SK-N-SH treated with all-trans-retinoic acid at 6 μM for 48 hours (cell line): ENCODE results near the gene RNF144B.

ENCODE experiments used
- ATAC-seq: fragments of 200-7000 bp; cut with Tn5 transposase; 3 replicates; pipeline ENCODE4 v1.9.1; 2020; ENCODE audit warnings: mild to moderate bottlenecking, moderate library complexity
- ARNTL ChIP-seq: fragments of 450-650 bp; formaldehyde crosslinking; IDR thresholded peaks from 2 replicates; pipeline ENCODE4 v1.5.0; 2020; ENCODE audit warnings: low read depth, mild to moderate bottlenecking, moderate library complexity, borderline replicate concordance
- BACH2 ChIP-seq: fragments of 250-450 bp; sonication (Bioruptor Pico); IDR thresholded peaks from 2 replicates; pipeline ENCODE4 v1.9.0; 2021; ENCODE audit warnings: mild to moderate bottlenecking, borderline replicate concordance
- CREB5 ChIP-seq: fragments of 250-450 bp; sonication (Bioruptor Pico); IDR thresholded peaks from 2 replicates; pipeline ENCODE4 v1.5.1; 2020; ENCODE audit warnings: low read depth, mild to moderate bottlenecking, moderate library complexity
- CSRNP3 ChIP-seq: fragments of 250-450 bp; sonication (Bioruptor Pico); IDR thresholded peaks from 2 replicates; pipeline ENCODE4 v1.5.1; 2021; ENCODE audit warnings: mild to moderate bottlenecking, moderate library complexity
- ESRRG ChIP-seq: fragments of 250-450 bp; sonication (Bioruptor Pico); IDR thresholded peaks from 2 replicates; pipeline ENCODE4 v1.6.1; 2021; ENCODE audit warnings: mild to moderate bottlenecking
- GLIS3 ChIP-seq: fragments of 250-450 bp; sonication (Bioruptor Pico); IDR thresholded peaks from 2 replicates; pipeline ENCODE4 v1.5.0; 2020; ENCODE audit warnings: mild to moderate bottlenecking, moderate library complexity
- ISL1 ChIP-seq: fragments of 250-450 bp; sonication (Bioruptor Pico); IDR thresholded peaks from 2 replicates; pipeline ENCODE4 v2.1.2; 2022; ENCODE audit warnings: mild to moderate bottlenecking, moderate library complexity
- OSR1 ChIP-seq: fragments of 250-450 bp; sonication (Bioruptor Pico); IDR thresholded peaks from 2 replicates; pipeline ENCODE4 v1.8.0; 2022; ENCODE audit warnings: moderate library complexity, mild to moderate bottlenecking, inconsistent platforms
- PATZ1 ChIP-seq: fragments of 250-450 bp; sonication (Bioruptor Pico); IDR thresholded peaks from 2 replicates; pipeline ENCODE4 v1.8.0; 2020; ENCODE audit warnings: mild to moderate bottlenecking, moderate library complexity, borderline replicate concordance
- POU6F1 ChIP-seq: fragments of 250-450 bp; sonication (Bioruptor Pico); IDR thresholded peaks from 2 replicates; pipeline ENCODE4 v1.8.0; 2021; ENCODE audit warnings: low read depth, mild to moderate bottlenecking, moderate library complexity, borderline replicate concordance
- RARB ChIP-seq: fragments of 250-450 bp; sonication (Bioruptor Pico); IDR thresholded peaks from 2 replicates; pipeline ENCODE4 v1.8.0; 2021; ENCODE audit warnings: mild to moderate bottlenecking, moderate library complexity
- SNAI2 ChIP-seq: fragments of 250-450 bp; sonication (Bioruptor Pico); IDR thresholded peaks from 2 replicates; pipeline ENCODE4 v1.5.0; 2020; ENCODE audit warnings: mild to moderate bottlenecking, moderate library complexity
- TCF4 ChIP-seq: fragments of 250-450 bp; sonication (Bioruptor Pico); IDR thresholded peaks from 2 replicates; pipeline ENCODE4 v1.8.0; 2021; ENCODE audit warnings: mild to moderate bottlenecking, moderate library complexity, borderline replicate concordance
- TOX ChIP-seq: fragments of 250-450 bp; sonication (Bioruptor Pico); IDR thresholded peaks from 2 replicates; pipeline ENCODE4 v1.8.0; 2021; ENCODE audit warnings: mild to moderate bottlenecking, moderate library complexity, borderline replicate concordance
- ZC3H10 ChIP-seq: fragments of 250-450 bp; sonication (Bioruptor Pico); IDR thresholded peaks from 2 replicates; pipeline ENCODE4 v1.5.1; 2021; ENCODE audit warnings: mild to moderate bottlenecking, moderate library complexity
- ZFP3 ChIP-seq: fragments of 250-450 bp; sonication (Bioruptor Pico); IDR thresholded peaks from 2 replicates; pipeline ENCODE4 v1.5.0; 2020; ENCODE audit warnings: mild to moderate bottlenecking, moderate library complexity
- ZFP30 ChIP-seq: fragments of 450-650 bp; formaldehyde crosslinking; IDR thresholded peaks from 2 replicates; pipeline ENCODE4 v1.5.0; 2022; ENCODE audit warnings: mild to moderate bottlenecking, moderate library complexity
- ZNF565 ChIP-seq: fragments of 450-650 bp; formaldehyde crosslinking; conservative IDR thresholded peaks from 2 replicates; pipeline ENCODE4 v1.5.0; 2020; ENCODE audit warnings: low read depth, mild to moderate bottlenecking, moderate library complexity
- ZNF70 ChIP-seq: fragments of 450-650 bp; formaldehyde crosslinking; IDR thresholded peaks from 2 replicates; pipeline ENCODE4 v1.5.0; 2020; ENCODE audit warnings: mild to moderate bottlenecking, moderate library complexity
- ZNF8 ChIP-seq: fragments of 450-650 bp; formaldehyde crosslinking; IDR thresholded peaks from 2 replicates; pipeline ENCODE4 v1.5.0; 2020; ENCODE audit warnings: mild to moderate bottlenecking, moderate library complexity

Gene RNF144B

GRCh38 chr6:18432619-18433018, 45.5 kb downstream of the RNF144B start:
- no peak for ATAC-seq
- no peak for TF ChIP-seq GLIS3

DNA sequence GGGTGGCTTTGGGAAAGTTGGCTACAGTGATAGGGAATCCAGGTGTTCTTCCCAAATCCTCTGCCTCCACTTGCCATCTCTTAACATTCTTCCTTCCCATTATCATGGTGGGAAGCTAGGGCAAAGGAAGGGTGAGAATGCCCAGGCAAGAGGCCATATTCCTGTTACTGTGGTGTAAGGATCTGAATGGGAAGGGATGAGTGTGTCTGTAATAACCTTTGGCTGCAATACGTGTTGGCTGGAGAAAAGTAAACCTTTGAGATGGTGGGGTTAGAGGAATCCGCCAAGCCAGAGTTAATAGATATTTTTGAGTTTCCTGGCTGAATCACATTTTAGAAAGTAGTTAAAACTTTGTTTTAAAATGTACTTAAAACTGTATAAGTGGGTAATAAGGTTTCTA, 45.9 kb downstream of the RNF144B start:
- TF ChIP-seq CSRNP3 (CRISPR knock-in tag) (no peak), ZNF565 (CRISPR knock-in tag) (no peak), OSR1 (CRISPR knock-in tag) (no peak), ZNF70 (CRISPR knock-in tag) (no peak), ARNTL (CRISPR knock-in tag) (no peak), ZNF8 (CRISPR knock-in tag) (no peak), ZC3H10 (CRISPR knock-in tag) (no peak), POU6F1 (CRISPR knock-in tag) (no peak), BACH2 (CRISPR knock-in tag) (no peak), PATZ1 (CRISPR knock-in tag) (no peak), RARB (CRISPR knock-in tag) (no peak), ISL1 (CRISPR knock-in tag) (no peak), ESRRG (no peak), ZFP3 (CRISPR knock-in tag) (no peak), SNAI2 (no peak), GLIS3 (no peak), ZFP30 (CRISPR knock-in tag) (no peak), TCF4 (CRISPR knock-in tag) (no peak), TOX (no peak)
- no peak for ATAC-seq

- TF ChIP-seq CREB5 (CRISPR knock-in tag) (no peak), ZC3H10 (CRISPR knock-in tag) (no peak), OSR1 (CRISPR knock-in tag) (no peak), TCF4 (CRISPR knock-in tag) (no peak), ARNTL (CRISPR knock-in tag) (no peak), CSRNP3 (CRISPR knock-in tag) (no peak), TOX (no peak)
- no peak for ATAC-seq
Observed at GRCh38 chr6:18436341-18436740, 49.2 kb downstream of the RNF144B start.

DNA sequence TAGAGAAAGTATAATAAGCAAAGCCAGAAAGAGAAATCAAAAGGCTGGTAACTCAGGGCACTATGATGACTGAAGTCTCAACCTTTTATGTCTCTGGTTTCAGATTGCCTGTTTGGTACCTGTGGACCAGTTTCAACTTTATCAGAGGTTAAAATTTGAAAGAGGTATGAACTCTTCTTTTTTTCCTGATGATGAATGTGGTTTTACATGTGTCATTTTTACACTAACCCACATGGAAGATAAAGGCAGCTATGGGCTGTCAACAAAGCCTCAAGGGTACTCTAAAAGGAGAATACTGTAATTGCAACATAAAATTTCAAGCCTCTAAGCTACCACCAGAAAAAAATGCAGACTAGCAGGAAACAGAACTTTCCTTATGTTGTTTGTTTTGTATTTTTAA, 52.4 kb downstream of the RNF144B start:
- TF ChIP-seq ISL1 (CRISPR knock-in tag) = no peak
- TF ChIP-seq TOX = no peak
- no peak for TF ChIP-seq PATZ1 (CRISPR knock-in tag)
- ATAC-seq = no peak
